ENCODE data around the gene PDZRN3. TPM values are rescaled to one million over a fixed set of nuclear protein-coding genes. Genes with fewer than 3 reads are reported as not detected.

PDZRN3 gene
- total and polyA plus RNA-seq, 8 donors, result 4.5 to 10.9 (median 7.4) TPM

DNA sequence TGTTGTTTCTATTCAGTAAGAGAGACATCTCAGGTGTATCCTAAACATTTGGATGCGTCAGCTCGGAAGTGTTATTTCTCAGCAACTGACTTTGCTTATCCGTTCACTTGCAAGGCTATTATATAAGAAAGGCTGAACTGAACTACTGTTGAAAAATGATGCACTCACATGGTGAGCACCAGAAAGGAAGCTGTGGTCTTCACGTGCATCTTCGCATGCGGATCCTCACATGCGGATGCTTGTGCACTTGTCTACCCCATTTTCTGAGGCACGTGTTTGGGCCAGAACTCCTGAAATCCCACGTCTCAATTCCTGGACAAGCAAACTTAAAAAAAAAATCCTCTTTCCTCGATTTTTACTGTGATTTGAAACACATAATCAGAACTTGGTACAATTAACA is 63.2 kb downstream of the PDZRN3 start:
- WGBS, 2 donors, result 82 to 90% methylated on average over 10 of the region's 10 CpGs
- intact Hi-C loops (cut with DNase I), result no loop called here
- H3K4me1 ChIP-seq, result peaks cover 2 to 21% (median 14%) of the 10 kb centered on the region in 3 donors

GRCh38 chr3:73559749-73560148 is 65.0 kb downstream of the PDZRN3 start:
- peaks cover 2 to 21% (median 14%) of the 10 kb centered on the region in 3 donors for H3K4me1 ChIP-seq
- no peaks in the 10 kb centered on the region for H3K9me3 ChIP-seq
- intact Hi-C loops (cut with DNase I), result no loop called here
- H3K27me3 ChIP-seq, result no peaks in the 10 kb centered on the region
- H3K36me3 ChIP-seq, result no peaks in the 10 kb centered on the region
- TF ChIP-seq, protein P1, sequence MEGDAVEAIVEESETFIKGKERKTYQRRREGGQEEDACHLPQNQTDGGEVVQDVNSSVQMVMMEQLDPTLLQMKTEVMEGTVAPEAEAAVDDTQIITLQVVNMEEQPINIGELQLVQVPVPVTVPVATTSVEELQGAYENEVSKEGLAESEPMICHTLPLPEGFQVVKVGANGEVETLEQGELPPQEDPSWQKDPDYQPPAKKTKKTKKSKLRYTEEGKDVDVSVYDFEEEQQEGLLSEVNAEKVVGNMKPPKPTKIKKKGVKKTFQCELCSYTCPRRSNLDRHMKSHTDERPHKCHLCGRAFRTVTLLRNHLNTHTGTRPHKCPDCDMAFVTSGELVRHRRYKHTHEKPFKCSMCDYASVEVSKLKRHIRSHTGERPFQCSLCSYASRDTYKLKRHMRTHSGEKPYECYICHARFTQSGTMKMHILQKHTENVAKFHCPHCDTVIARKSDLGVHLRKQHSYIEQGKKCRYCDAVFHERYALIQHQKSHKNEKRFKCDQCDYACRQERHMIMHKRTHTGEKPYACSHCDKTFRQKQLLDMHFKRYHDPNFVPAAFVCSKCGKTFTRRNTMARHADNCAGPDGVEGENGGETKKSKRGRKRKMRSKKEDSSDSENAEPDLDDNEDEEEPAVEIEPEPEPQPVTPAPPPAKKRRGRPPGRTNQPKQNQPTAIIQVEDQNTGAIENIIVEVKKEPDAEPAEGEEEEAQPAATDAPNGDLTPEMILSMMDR (IDR thresholded peaks at IDR 0.05), result no peak
- peak; percentile 48 to 84 (median 74) for ATAC-seq
- H3K27ac ChIP-seq, result no peak overlapping the region
- no peak for DNase-seq
- no peak for FAIRE-seq
- H3K4me3 ChIP-seq, result no peak overlapping the region
- WGBS, 2 donors, result 52 to 57% methylated on average over 2 of the region's 2 CpGs

More for the DNA sequence above, 63.2 kb downstream of the PDZRN3 start:
- TF ChIP-seq, protein P1 (IDR thresholded peaks at IDR 0.05), result no peak
- FAIRE-seq (no peak), ATAC-seq (no peak), DNase-seq (no peak)
- Histone ChIP-seq H3K27me3 (no peaks in the 10 kb centered on the region), H3K36me3 (no peaks in the 10 kb centered on the region), H3K4me3 (no peak overlapping the region), H3K9me3 (no peaks in the 10 kb centered on the region), H3K27ac (no peak overlapping the region)

DNA sequence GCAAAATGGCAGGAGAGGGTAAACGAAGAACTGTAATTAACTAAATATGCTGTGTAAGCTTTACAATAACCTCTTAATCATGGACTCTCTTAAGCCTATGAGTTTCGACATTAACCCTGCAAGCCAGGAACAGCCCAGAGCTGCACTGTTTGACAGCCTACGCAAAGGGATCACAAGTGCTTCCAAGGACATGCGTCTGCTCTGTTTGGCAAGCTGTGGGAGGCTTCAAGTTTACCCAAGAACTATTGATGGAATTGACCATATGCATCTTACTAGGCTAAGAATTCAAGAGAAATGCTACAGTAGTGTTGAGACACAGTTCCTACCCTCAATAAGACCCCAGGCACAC is 66.0 kb downstream of the PDZRN3 start:
- peak; percentile 63 to 84 (median 68) for ATAC-seq
- Histone ChIP-seq H3K36me3 (no peaks in the 10 kb centered on the region), H3K4me1 (peaks cover 2 to 21% (median 14%) of the 10 kb centered on the region in 3 donors), H3K9me3 (no peaks in the 10 kb centered on the region), H3K4me3 (no peak overlapping the region), H3K27ac (no peak overlapping the region), H3K27me3 (no peaks in the 10 kb centered on the region)
- TF ChIP-seq, protein P1 (IDR thresholded peaks at IDR 0.05), result no peak
- DNase-seq, result no peak
- intact Hi-C loops (cut with DNase I), result no loop called here
- FAIRE-seq, result no peak
- 44 to 52% methylated on average over 4 of the region's 4 CpGs for WGBS, 2 donors

GRCh38 chr3:73557986-73558726 is 66.6 kb downstream of the PDZRN3 start:
- peaks cover 2 to 21% (median 14%) of the 10 kb centered on the region in 3 donors for H3K4me1 ChIP-seq
- TF ChIP-seq, protein P1 (IDR thresholded peaks at IDR 0.05), result no peak
- ATAC-seq, result peak in 3 of 4 donors; percentile 12 to 42 (median 18)
- intact Hi-C loops (cut with DNase I), result no loop called here
- no peaks in the 10 kb centered on the region for H3K27me3 ChIP-seq
- no peak overlapping the region for H3K4me3 ChIP-seq
- 49 to 83% methylated on average over 3 of the region's 3 CpGs for WGBS, 2 donors
- H3K36me3 ChIP-seq, result no peaks in the 10 kb centered on the region
- FAIRE-seq, result peak; percentile 20
- no peak for DNase-seq
- no peaks in the 10 kb centered on the region for H3K9me3 ChIP-seq
- no peak overlapping the region for H3K27ac ChIP-seq

All from pancreas (tissue), 10 donors.